Activated CD4-positive, alpha-beta T cell treated with anti-CD3 and anti-CD28 coated beads, Interleukin-2, amount 50 U/mL, for 24 hours (primary cell): ENCODE results near the gene PLCL1.
"Not testable (repeated sequence)": the region's sequence is repeated elsewhere in the genome, so short reads cannot be mapped to it uniquely, and the experiment has no call there.

ENCODE experiments used
- DNase-seq, 2 donors: peaks; one replicate each; pipeline ENCODE4 v3.0.0-alpha.2; 2020; ENCODE audit warnings: low read depth in 1 of 2, low spot score in 1 of 2

Gene PLCL1

GRCh38 chr2:197809064-197809463, 4.7 kb downstream of the PLCL1 start:
- no peak for DNase-seq

DNA sequence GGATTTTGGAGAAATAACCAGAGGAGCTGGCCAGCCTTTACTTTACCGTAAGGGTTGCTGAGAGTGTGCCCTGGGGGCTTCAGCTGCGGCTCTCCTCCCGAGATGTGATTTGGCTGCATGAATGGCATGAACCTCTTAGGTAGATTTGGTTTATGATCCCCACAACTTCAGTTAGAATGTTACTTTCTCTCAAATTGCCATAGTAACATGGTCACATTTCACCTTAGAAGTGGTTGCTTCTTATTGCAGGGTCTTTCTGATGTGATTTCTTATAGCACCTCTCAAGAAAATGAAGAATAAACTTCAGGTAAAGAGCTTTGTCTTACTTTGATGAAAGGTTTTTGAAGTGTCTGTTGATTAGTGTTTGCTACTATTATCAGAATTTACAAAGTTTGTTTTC, 5.6 kb downstream of the PLCL1 start:
- DNase-seq: no peak

- DNase-seq: no peak
Observed at GRCh38 chr2:197810491-197810890, 6.1 kb downstream of the PLCL1 start.

GRCh38 chr2:197813093-197813787, 8.8 kb downstream of the PLCL1 start:
- peak in 1 of 2 donors; percentile 17 for DNase-seq

DNA sequence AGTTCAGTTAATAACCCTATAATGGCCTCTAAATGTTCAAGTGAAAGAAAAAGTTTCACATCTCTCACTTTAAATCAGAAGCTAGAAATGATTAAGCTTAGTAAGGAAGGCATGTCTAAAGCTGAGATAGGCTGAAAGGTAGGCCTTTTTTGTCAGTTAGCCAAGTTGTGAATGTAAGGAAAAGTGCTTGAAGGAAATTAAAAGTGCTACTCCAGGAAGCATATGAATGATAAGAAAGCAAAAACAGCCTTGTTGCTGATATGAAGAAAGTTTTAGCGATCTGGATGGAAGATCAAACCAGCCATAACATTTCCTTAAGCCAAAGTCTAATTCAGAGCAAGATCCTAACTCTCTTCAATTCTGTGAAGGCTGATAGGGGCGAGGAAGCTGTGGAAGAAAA, 10.1 kb downstream of the PLCL1 start:
- DNase-seq: no peak

GRCh38 chr2:197821550-197822289, 17.3 kb downstream of the PLCL1 start:
- DNase-seq: no peak

DNA sequence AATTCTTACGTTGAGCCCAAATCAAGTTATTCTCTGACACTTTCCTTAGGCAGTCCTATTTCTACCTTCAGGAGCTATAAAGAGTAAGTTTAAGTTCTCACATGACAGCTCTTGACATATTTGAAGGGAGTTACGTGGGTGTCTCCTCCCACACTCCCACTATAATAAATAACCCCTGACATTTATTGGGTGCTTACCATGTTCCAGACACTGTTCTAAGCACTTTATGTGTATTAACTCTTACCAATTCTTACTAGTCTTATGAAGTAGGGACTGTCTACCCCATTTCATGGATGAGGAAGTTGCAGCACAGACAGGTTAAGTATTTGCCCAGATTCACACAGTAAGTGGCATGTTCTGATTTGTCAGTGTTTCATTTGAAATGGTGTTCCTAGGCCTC, 17.9 kb downstream of the PLCL1 start:
- no peak for DNase-seq

DNA sequence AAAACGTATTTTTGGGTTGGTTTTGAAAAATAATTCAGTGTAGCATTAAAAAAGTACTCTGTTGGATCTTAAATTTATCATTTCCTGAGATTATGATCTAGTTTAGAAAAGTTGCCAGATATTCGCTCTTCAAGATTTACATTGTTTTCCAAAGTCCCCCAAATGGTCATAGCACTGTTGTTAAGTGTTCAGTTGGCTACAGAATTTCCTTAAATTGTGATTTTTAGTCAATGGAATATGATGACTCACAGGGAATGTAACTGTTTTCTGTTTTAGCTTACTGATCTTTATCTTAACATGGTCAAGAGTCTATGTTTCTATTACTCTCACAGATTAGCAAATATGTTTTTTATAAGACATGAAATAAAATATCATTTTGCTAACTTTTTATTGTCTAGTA, 23.2 kb downstream of the PLCL1 start:
- DNase-seq: no peak

GRCh38 chr2:197828464-197829135, 24.2 kb downstream of the PLCL1 start:
- DNase-seq: no peak

DNA sequence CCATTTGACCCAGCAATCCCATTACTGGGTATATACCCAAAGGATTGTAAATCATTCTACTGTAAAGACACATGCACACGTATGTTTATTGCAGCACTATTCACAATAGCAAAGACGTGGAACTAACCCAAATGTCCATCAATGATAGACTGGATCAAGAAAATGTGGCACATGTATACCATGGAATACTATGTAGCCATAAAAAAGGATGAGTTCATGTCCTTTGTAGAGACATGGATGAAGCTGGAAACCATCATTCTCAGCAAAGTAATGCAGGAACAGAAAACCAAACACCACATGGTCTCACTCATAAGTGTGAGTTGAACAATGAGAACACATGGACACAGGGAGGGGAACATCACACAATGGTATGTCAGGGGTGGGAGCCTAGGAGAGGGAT, 30.4 kb downstream of the PLCL1 start:
- not testable (repeated sequence) for DNase-seq

- DNase-seq: no peak
Observed at GRCh38 chr2:197835293-197835692, 30.9 kb downstream of the PLCL1 start.

DNA sequence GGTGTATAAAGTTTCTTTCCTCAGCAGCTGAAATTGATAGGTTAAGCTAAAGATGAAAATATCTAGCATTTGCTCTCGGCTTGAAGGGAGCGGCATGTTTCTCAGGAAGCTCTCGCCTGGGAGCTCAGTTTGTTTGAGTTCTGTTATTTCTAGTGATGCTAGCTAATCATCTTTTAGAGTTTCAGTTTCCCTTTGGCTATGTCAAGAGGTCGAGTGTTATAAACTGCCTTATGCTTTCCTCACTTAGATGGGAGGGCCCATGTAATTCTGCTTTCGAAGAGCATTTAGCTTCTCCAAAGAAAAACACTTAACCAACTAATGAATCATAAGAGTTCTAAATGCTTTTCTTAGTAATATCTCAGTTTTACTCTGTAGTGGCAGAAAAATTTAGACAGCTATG, 33.6 kb downstream of the PLCL1 start:
- peak in 1 of 2 donors; percentile 30 for DNase-seq

DNA sequence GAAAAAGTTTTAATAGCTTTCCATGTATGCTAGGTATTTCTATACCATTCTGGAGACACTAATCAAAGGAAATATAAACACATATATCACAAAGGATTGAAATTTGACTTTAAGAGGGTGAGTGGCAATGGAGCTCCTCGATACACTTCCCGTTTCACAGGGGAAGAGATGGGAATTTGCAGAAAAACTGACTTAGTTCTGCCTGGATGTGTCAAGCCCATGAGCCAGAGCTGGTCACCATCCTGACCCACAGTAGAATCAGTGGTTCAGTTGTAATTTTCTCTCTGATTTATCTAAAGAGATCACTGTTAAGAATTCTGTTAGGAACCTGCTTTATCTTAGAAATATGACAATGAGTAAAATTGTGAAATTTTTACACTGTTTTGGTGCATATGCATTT, 34.2 kb downstream of the PLCL1 start:
- DNase-seq: no peak

DNA sequence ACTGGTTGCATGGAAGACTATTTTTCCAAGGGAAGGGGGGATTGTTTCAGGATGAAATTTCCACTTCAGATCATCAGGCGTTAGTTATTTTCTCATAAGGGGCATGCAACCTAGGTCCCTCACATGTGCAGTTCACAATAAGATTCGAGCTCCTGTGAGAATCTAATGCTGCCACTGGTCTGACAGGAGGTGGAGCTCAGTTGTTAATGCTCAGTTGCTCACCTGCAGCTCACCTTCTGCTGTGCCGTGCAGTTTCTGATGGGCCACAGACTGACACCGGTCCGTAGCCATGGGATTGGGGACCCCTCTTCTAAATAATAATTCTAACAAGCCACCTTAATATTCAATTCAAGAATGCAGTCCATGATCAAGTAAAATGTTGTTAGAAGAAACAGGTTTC, 34.9 kb downstream of the PLCL1 start:
- no peak for DNase-seq

DNA sequence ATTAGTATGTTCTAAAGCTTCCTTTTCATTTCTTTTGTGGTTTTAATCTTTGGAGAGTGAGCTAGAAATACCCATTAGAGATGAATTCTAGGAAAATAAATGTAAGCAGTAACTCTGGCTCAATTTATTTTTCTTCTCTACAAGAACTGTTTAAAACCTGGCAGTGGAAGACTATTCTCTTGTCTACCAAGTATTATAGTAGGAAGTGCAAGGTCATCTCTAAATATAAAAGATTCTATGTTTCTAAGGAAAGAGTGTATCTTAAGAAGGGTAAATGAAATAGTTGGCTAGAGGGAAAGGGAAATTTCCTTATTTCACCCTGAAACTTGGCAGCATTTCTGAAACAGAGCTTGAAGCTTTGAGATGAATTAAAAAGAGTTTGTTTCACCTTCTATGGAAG, 35.5 kb downstream of the PLCL1 start:
- DNase-seq: no peak

- no peak for DNase-seq
Observed at GRCh38 chr2:197846128-197846527, 41.7 kb downstream of the PLCL1 start.

DNA sequence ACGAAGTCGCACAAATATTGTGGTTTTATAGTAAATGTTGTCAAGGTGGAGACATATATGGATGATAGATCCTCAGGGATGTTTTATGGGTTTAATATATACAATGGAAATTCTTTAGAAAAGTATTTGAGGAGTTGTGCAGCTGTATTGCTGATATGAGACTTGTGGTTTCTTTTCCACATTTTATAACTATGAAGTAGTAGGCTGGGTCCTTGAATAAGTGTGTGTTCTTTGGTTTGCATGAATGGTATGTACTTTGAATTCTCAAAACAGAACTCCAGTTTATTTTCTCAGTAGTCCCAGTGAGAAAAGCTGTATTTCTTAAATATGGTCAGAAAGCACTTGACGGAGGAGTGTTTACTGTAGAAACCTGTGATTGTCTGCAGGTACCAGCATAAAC, 42.4 kb downstream of the PLCL1 start:
- DNase-seq: no peak

DNA sequence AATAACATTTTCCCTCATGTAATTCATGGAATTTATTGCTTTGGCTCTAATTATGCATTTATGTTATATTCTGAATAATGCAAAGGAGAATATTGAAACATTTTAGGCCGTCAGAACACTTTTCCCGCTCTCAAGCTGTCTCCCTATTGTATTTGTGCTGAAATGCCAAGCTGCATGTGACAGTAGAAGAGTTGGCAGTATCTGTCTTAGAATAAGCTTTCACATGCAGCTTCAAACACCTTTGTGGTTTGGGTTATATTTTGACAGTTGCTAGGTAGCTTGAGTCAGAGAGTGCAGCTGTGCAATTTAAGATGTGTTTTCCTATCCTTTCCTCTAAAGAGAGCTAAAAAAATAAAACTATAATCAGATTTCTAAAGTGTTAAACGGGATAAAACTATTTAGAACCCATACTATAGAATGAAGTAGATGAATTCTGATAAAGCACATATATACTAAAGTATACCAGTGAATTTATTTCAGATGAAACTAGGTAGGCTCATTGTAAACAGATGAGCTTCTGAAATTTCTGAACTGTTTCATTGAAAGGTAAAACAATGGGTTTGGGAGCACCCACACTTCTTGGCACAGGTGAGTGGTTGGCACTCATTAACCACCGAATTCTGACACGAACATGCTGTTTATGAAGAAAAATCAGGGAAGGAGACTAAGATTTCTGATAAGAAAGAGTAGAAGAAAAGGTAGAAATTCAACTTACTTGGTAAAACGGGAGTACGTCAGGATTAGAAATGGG, 43.4 kb downstream of the PLCL1 start:
- DNase-seq: peak in 1 of 2 donors; percentile 25

DNA sequence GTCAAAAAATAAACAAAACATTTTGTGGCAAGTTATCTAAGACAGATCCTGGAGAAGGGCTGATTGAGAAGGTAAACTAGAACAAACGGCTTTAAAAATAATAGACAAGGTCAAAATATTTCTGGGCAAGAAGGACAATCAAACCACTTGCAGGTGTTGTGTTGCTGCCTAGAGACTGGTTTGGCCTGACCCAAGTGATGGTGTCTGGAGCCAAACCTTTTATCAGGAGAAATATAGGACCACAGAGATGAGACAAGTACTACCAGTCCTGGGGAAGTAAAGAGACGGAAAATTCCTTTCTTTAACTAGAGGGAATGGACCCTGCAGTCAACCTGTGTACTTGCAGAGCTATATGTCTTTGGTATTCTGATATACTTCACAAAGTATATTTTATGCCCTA, 44.2 kb downstream of the PLCL1 start:
- DNase-seq: no peak

GRCh38 chr2:197850882-197851450, 46.6 kb downstream of the PLCL1 start:
- no peak for DNase-seq

DNA sequence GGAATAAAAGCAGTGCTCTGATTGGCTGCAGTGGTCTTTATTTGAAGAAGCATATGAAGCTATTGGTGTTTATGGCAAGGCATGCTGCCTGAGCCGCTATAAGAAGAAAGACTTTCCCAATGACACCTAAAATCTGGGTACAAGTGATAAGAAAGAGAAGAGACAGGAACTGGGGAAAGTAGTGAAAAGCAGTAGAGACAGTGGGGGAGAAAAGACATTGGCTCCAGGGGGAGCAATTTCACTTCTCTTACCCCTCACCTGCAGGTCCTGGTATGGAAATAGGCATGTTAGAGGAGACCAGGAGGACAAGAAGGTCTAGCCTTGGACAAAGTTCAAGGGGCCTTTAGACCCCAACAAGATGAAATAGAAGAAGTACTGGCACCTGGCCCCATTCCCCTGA, 47.1 kb downstream of the PLCL1 start:
- no peak for DNase-seq
